Sciatic nerve (tissue), 2 donors: ENCODE results near the gene NRXN2. TPM values are rescaled to one million over a fixed set of nuclear protein-coding genes. Genes with fewer than 3 reads are reported as not detected.

Source experiments
- ATAC-seq: fragments of 200-7000 bp; cut with Tn5 transposase; one replicate; pipeline ENCODE4 v1.9.1; 2020; ENCODE audit warnings: mild to moderate bottlenecking, moderate library complexity
- DNase-seq: peaks from one replicate; pipeline ENCODE4 v3.0.0-alpha.2; 2020; ENCODE audit warnings: low spot score
- intact Hi-C: fragments of 100-400 bp; cut with DNase I; formaldehyde crosslinking; loops from one replicate; pipeline ENCODE4 v1.14.2; 2022
- total RNA-seq: library from RNA; stranded (reverse); fragmentation: NEBNext Ultra II Directional; extraction: Animal tissue kit (Norgen Biotek cat#: 25700); gene quantifications from one replicate; pipeline ENCODE4 v1.2.1, GENCODE V29; 2021
- donor health status: DM: no; HTN: no; CAD: no.
- donor health status: DM: no; HTN: no; CAD: no.

NRXN2 gene
- total RNA-seq, 1 donor from 2014 or later: 13.7 TPM

GRCh38 chr11:64556721-64557250 lies 166.2 kb downstream of the NRXN2 start:
- intact Hi-C loops: no loop called here
- no peak for ATAC-seq
- no peak for DNase-seq

Other genes with a start within 250 kb of the NRXN2 start
- gene SLC22A11, start 167.3 kb downstream of the NRXN2 start, total RNA-seq: not detected
- gene SLC22A12, start 132.0 kb downstream of the NRXN2 start, total RNA-seq: not detected
- 39.7 TPM for gene RASGRP2, start 20.9 kb upstream of the NRXN2 start, total RNA-seq
- gene PYGM, start 36.8 kb upstream of the NRXN2 start, total RNA-seq: 8.1 TPM
- gene SF1, start 55.3 kb upstream of the NRXN2 start, total RNA-seq: 366 TPM
- gene MAP4K2, start 80.0 kb upstream of the NRXN2 start, total RNA-seq: 18.0 TPM
- gene MEN1, start 87.4 kb upstream of the NRXN2 start, total RNA-seq: 17.7 TPM
- gene CDC42BPG, start 121.5 kb upstream of the NRXN2 start, total RNA-seq: 0.58 TPM
- 64.5 TPM for gene EHD1, start 155.4 kb upstream of the NRXN2 start, total RNA-seq
- gene ATG2A, start 194.0 kb upstream of the NRXN2 start, total RNA-seq: 28.0 TPM
- 21.1 TPM for gene PPP2R5B, start 201.5 kb upstream of the NRXN2 start, total RNA-seq
- not detected for gene GPHA2, start 212.7 kb upstream of the NRXN2 start, total RNA-seq
- not detected for gene MAJIN, start 248.9 kb upstream of the NRXN2 start, total RNA-seq